Femur (tissue), 1 donor: Measurements from ENCODE around the gene ZNF121.
"Not testable (repeated sequence)": the region's sequence is repeated elsewhere in the genome, so short reads cannot be mapped to it uniquely, and the experiment has no call there.

ENCODE experiments used
- DNase-seq: peaks from one replicate; pipeline ENCODE4 v3.0.0-alpha.2; 2017

Gene ZNF121

DNA sequence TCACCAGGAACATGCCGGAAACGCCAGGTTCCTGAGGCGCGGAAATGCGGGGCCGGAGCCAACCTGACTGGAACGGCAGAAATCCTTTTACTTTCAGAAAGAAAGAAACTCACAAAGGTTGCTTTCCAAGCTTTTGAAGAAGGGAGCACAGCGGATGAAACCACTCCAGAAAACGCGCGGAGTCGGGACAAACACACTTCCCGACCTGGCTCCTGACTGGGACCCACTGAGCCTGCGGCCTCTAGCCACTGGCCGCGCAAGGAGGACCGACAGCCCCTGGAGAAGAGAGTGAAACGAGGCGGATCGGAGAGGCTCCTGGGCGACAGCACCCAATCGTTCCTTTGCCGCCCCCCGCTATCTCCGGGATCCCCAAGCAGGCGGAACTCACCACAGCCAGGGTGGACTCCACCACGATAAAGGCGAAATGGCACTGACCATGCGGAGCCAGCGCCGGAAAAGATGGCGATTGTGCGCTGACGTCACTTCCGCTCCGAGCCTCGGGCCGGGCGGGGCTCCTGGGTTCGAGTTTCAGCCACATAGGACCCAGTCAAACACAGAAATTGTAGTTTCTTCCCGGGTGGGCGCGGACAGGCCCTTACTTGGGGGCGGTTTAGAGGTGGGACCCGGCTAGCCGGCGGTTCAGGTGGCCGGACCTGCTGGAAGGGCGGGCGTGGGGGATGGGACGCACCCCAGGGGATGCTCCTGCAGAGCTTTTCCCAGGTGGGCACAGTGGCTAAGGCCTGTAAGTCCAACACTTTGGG lies at the start of gene ZNF121:
ZNF121 (minus strand) TSS at position 432 of the 761 bp plus-strand sequence. CDS start 16,407 bp downstream, outside the sequence.
- DNase-seq: peak; percentile 93

- no peak for DNase-seq
These were observed 43.6 kb upstream of the ZNF121 start for GRCh38 chr19:9627856-9628255.

DNA sequence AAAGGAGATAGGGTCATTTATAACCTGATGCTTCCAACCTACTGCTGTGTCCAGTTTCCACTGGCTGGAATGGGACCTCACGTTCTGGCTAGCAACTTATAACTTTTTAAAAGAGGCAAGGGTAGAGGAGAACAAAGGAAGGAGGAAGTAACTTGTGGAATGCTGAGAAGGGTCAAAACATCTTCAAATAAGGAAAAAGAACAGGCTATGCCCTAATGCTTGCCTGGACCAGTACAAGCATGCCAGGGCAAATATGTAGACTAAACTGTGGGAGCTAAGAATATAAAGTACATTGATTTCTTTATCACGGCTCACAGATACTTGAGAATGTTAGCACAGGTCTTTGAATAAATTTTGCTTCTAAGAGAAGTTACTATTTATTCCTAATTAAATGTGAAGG lies 38.2 kb upstream of the ZNF121 start:
- no peak for DNase-seq

- DNase-seq: peak; percentile 93
These were observed 37.1 kb upstream of the ZNF121 start, which contains the start of gene ZNF561 for GRCh38 chr19:9621156-9622037. Gene ZNF561 (minus strand): TSS chr19:9621232. CDS start chr19:9619456, 1,776 bp downstream.

DNA sequence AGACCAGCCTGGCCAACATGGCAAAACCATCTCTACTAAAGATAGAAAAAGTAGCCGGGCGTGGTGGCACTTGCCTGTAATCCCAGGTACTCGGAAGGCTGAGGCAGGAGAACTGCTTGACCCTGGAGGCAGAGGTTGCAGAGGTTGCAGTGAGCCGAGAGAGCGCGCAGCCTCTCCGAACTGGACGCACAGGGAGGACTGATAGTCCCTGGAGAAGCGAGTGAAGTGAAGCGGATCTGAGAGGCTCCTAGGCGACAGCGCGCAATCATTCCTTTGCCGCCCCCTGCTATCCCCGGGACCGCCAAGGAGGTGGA lies 36.5 kb upstream of the ZNF121 start:
- DNase-seq: no peak

- DNase-seq: no peak
These were observed 31.5 kb upstream of the ZNF121 start for GRCh38 chr19:9615844-9616243.

DNA sequence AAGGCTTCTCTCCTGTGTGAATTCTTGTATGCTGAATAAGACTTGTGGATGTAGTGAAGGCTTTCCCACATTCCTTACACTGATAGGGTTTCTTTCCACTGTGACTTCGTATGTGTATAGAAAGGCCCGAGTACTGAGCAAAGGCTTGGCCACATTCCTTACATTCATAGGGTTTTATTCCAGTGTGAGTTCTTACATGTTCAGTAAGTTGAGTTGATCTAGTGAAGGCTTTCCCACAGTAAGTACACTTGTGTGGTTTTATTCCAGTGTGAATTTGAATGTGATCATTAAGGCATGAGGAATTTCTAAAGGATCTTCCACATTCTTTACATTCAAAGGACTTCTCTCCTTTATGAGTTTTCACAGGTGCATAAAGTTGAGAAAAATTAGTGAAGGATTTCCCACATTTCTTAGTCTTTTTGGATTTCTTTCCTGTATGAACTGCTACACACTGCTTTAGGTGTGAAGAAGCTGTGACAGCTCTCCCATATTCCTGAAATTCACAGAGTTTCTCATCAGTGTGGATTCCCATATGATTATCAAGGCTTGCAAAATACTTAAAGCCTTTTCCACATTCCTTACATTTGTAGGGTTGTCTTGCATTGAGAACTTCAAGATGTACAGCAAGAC lies 26.3 kb upstream of the ZNF121 start:
- no peak for DNase-seq

DNA sequence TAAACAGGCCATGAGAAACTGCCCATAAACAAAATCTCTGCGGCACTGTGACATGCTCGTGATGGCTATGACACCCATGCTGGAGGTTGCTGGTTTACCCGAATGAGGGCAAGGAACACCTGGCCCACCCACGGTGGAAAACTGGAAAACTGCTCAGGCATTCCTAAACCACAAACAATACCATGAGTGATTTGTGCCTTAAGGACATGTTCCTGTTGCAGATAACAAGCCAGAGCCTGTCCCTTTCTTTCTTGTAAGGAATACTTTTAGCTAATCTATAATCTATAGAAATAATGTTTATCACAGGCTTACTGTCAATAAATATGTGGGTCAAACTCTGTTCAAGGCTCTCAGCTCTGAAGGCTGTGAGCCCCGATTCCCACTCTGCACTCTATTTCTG lies 24.6 kb upstream of the ZNF121 start:
- DNase-seq: no peak

GRCh38 chr19:9597027-9597426 lies 12.7 kb upstream of the ZNF121 start:
- no peak for DNase-seq

DNA sequence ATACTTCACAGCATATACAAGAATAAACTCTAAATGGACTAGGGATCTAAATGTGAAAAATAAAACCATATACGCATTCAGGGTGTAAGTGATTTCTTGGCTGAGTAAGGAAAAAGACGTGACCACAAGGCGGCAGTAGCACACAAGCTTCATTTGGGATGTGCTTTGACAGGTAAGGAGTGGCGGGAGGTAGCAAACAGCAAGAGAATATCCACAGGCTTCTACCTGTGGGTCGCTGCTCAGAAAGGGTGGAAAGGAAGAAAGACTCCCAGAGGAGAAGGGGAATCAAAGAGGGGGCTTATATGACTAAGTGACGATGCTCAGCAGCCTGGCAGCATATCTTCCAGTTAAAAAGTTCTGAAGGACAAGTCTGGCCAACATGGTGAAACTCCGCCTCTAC lies 2.5 kb upstream of the ZNF121 start:
- DNase-seq: peak; percentile 57

DNA sequence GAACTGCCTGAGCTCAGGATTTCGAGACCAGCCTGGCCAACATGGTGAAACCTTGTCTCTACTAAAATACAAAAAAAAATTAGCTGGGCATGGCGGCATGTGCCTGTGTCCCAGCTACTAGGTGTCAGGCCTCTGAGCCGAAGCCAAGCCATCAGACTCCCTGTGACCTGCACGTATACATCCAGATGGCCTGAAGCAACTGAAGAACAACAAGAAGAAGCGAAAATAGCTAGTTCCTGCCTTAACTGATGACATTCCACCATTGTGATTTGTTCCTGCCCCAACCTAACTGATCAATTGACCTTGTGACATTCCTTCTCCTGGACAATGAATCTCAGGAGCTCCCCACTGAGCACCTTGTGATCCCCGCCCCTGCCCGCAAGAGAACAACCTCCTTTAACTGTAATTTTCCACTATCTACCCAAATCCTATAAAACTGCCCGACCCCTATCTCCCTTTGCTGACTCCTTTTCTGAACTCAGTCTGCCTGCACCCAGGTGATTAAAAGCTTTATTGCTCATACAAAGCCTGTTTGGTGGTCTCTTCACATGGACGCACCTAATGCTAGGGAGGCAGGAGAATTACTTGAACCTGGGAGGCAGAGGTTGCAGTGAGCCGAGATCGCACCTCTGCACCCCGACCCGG lies 2.1 kb downstream of the ZNF121 start:
- not testable (repeated sequence) for DNase-seq

GRCh38 chr19:9580728-9581127 lies 3.6 kb downstream of the ZNF121 start:
- no peak for DNase-seq

GRCh38 chr19:9570255-9570654 lies 14.0 kb downstream of the ZNF121 start:
- no peak for DNase-seq

DNA sequence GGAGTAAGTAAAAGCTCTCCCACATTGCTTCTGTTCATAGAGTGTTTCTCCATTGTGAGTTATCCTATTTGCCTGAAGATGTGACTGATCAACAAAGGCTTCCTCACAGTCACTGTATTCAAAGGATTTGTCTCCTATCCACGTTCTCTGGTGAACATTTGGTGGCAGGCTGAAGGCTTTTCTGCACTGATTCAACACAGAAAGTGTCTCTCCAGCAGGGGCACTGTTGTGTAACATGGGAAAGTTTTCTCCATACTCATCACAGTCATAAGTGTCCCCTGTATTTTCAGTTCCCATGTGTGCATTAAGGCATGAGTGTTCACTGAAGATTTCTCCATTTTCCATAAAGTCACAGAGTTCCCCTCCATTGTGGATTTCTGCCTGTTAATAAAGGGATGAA lies 17.6 kb downstream of the ZNF121 start:
- no peak for DNase-seq

DNA sequence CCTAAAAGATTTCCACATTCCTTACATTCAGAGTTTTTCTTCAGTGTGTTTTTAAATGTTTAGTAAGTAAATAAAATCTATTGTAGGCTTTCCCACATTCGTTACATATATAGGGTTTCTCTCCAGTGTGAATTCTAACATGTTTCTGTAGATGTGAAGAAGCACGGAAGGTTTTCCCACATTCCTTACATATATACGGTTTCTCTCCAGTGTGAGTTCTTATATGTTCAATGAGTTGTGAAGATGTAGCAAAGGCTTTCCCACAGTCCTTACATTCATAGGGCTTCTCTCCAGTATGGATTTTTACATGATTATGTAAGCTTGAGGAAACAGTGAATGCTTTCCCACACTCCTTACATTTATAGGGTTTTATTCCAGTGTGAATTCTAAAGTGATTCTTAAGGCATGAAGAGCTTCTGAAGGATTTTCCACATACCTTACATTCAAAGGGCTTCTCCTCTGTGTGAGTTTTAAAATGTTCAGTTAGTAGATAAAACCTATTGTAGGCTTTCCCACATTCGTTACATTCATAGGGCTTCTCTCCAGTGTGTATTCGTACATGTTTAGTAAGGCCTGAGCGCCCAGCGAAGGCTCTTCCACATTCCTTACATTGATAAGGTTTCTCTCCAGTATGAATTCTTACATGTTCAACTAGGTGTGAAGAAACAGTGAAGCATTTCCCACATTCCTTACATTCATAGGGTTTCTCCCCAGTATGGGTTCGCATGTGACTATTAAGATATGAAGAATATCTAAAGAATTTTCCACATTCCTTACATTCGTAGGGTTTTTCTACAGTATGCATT lies 18.2 kb downstream of the ZNF121 start:
- no peak for DNase-seq

- no peak for DNase-seq
These were observed 31.6 kb downstream of the ZNF121 start for GRCh38 chr19:9552536-9553274.

DNA sequence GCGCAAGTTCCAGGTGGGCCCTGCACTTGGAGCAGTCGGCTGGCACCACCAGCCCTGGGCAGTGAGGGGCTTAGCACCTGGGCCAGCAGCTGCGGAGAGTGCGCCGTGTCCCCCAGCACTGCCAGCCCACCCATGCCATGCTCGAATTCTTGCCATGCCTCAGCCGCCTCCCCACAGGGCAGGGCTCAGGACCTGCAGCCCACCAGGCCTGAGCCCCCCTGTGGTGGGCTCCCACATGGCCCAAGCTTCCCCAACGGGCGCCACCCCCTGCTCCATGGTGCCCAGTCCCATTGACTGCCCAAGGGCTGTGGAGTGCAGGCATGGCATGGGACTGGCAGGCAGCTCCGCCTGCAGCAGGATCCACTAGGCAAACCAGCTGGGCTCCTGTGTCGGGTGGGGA lies 36.4 kb downstream of the ZNF121 start:
- DNase-seq: no peak

GRCh38 chr19:9541281-9541680 lies 43.0 kb downstream of the ZNF121 start:
- not testable (repeated sequence) for DNase-seq

GRCh38 chr19:9539921-9540320 lies 44.4 kb downstream of the ZNF121 start:
- not testable (repeated sequence) for DNase-seq

DNA sequence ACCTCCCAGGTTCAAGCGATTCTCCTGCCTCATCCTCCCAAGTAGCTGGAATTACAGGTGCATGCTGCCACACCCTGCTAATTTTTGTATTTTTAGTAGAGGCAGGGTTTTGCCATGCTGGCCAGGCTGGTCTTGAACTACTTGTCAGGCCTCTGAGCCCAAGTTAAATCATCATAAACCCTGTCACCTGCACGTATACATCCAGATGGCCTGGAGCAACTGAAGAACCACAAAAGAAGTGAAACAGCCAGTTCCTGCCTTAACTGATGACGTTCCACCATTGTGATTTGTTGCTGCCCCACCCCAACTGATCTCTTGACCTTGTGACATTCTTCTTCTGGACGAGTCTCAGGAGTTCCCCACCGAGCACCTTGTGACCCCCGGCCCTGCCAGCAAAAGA lies 45.1 kb downstream of the ZNF121 start:
- not testable (repeated sequence) for DNase-seq
